ENCODE results near the gene PADI4.

Gene PADI4

DNA sequence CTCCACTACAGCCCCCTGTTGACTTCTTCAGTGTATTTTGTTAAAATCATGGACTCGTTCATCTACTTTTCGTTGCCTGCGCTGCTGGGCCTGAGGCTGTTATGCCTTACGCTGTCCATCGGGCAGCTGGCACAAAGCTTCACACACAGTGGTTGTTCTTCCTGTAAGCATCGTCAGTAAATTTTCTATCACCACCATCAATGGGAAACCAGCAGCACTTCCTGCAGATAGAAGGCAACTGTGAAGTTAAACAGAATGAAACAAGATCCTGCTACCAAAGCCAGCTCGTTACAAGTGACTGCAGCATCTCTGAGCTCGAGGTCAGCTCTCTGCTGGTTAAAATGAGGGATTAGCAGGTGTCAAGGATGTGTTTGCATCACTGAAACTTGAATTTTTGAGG, 42.1 kb downstream of the PADI4 start:
- Histone ChIP-seq H3K4me1 (ENCODE audit: control insufficient read depth in 1 of 2, insufficient read depth in 1 of 2, low read depth in 1 of 2, low read length in 1 of 2) (no peaks in the 10 kb centered on the region), H3K9me3 (no peaks in the 10 kb centered on the region), H3K27me3 (no peaks in the 10 kb centered on the region), H3K27ac (no peak overlapping the region), H3K4me3 (ENCODE audit: low read depth in 1 of 2, low read length in 1 of 2) (no peak overlapping the region), H3K36me3 (peaks cover 87% of the 10 kb centered on the region)
- TF ChIP-seq, protein P1, sequence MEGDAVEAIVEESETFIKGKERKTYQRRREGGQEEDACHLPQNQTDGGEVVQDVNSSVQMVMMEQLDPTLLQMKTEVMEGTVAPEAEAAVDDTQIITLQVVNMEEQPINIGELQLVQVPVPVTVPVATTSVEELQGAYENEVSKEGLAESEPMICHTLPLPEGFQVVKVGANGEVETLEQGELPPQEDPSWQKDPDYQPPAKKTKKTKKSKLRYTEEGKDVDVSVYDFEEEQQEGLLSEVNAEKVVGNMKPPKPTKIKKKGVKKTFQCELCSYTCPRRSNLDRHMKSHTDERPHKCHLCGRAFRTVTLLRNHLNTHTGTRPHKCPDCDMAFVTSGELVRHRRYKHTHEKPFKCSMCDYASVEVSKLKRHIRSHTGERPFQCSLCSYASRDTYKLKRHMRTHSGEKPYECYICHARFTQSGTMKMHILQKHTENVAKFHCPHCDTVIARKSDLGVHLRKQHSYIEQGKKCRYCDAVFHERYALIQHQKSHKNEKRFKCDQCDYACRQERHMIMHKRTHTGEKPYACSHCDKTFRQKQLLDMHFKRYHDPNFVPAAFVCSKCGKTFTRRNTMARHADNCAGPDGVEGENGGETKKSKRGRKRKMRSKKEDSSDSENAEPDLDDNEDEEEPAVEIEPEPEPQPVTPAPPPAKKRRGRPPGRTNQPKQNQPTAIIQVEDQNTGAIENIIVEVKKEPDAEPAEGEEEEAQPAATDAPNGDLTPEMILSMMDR (IDR thresholded peaks at IDR 0.05) = no peak

DNA sequence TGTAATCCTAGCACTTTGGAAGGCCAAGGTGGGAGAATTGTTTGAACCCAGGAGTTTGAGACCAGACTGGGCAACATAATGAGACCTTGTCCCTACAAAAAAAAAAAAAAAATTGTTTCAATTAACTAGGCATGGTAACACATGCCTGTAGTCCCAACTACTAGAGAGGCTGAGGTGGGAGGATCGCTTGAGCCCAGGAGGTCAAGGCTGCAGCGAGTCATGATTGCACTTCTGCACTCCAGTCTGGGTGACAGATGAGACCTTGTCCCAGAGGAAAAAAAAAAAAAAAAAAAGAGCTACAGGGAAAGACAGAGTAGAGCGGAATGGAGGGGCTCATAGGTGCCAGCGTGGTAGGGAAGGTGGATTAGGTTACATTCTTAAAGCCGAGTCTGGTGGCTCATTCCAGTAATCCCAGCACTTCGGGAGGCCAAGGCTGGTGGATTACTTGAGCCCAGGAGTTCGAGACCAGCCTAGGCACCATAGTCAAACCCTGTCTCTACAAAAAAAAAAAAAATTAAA, 43.0 kb downstream of the PADI4 start:
- H3K27ac ChIP-seq = no peak overlapping the region
- peaks cover 87% of the 10 kb centered on the region for H3K36me3 ChIP-seq
- H3K9me3 ChIP-seq = peaks cover 2% of the 10 kb centered on the region
- no peaks in the 10 kb centered on the region for H3K27me3 ChIP-seq
- no peaks in the 10 kb centered on the region for H3K4me1 ChIP-seq (ENCODE audit: control insufficient read depth in 1 of 2, insufficient read depth in 1 of 2, low read depth in 1 of 2, low read length in 1 of 2)
- TF ChIP-seq, protein P1 (IDR thresholded peaks at IDR 0.05) = no peak
- no peak overlapping the region for H3K4me3 ChIP-seq (ENCODE audit: low read depth in 1 of 2, low read length in 1 of 2)

DNA sequence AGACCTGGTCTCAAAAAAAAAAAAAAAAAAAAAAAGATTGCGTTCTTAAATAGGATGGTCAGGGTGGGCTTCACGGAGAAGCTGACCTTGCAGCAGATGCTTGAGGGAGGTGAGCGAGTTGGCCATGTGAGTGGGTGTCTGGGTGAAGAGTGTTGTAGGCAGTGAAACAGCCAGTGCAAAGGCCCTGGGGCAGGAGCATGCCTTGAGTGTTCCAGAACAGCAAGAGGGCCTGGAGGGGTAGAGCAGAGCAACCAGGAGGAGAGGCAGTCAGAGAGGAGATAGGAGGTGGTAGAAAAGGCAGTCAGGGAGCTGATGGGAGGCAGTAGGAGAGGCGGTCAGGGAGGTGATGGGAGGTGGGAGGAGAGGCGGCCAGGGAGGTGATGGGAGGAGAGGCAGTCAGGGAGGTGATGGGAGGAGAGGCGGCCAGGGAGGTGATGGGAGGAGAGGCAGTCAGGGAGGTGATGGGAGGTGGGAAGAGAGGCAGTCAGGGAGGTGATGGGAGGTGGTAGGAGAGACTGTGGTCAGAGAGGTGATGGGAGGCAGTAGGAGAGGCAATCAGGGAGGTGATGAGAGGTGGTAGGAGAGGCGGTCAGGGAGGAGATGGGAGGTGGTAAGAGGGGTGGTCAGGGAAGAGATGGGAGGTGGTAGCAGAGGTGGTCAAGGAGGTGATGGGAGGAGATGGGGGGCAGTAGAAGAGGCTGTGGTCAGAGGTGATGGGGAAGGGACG, 43.8 kb downstream of the PADI4 start:
- no peaks in the 10 kb centered on the region for H3K4me1 ChIP-seq (ENCODE audit: control insufficient read depth in 1 of 2, insufficient read depth in 1 of 2, low read depth in 1 of 2, low read length in 1 of 2)
- no peaks in the 10 kb centered on the region for H3K27me3 ChIP-seq
- H3K36me3 ChIP-seq = peaks cover 87% of the 10 kb centered on the region
- H3K4me3 ChIP-seq (ENCODE audit: low read depth in 1 of 2, low read length in 1 of 2) = no peak overlapping the region
- peaks cover 8% of the 10 kb centered on the region for H3K9me3 ChIP-seq
- TF ChIP-seq, protein P1 (IDR thresholded peaks at IDR 0.05) = no peak
- H3K27ac ChIP-seq = peak overlapping the region; percentile 66

DNA sequence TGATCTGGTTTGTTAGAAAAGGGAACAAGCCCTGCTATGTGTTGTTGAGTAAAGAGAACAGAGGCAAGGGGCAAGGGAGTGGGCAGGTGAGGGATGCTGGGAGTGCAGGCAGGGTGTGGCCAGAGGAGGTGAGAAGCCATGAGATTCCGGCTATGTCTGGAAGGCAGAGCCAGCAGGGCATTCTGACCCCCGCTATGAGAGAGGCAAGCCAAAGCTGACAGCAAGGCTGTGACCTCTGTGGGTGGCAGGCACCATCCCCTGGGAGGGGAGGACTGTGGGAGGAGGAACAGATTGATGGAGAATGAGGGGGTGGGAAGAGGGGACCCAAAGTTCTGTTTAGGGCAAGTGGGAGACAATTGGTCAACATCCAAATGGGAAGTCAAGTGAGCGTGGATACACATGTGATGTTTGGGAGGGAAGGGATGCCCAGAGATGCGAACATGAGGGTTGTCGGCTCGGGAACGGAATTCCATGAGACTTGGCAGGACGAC, 44.5 kb downstream of the PADI4 start:
- Histone ChIP-seq H3K27me3 (no peaks in the 10 kb centered on the region), H3K27ac (peak overlapping the region; percentile 66), H3K4me1 (ENCODE audit: control insufficient read depth in 1 of 2, insufficient read depth in 1 of 2, low read depth in 1 of 2, low read length in 1 of 2) (no peaks in the 10 kb centered on the region), H3K36me3 (peaks cover 87% of the 10 kb centered on the region), H3K9me3 (peaks cover 8% of the 10 kb centered on the region), H3K4me3 (ENCODE audit: low read depth in 1 of 2, low read length in 1 of 2) (no peak overlapping the region)
- TF ChIP-seq, protein P1 (IDR thresholded peaks at IDR 0.05) = no peak

DNA sequence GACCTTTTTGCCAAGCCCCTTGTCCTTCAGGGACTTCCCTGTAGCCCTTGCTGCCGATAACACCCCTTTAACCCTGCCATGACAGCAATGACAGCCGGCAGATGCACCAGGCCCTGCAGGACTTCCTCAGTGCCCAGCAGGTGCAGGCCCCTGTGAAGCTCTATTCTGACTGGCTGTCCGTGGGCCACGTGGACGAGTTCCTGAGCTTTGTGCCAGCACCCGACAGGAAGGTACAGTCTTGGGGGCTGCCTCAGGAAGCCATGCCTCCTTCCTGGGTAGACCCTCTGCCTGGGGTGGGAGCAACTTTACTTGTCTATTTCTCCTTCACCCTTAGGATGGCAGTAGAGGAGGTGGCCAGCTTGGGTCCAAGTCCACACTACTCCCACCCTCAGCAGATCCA, 47.9 kb downstream of the PADI4 start:
- Histone ChIP-seq H3K36me3 (peaks cover 96% of the 10 kb centered on the region), H3K27ac (peak overlapping the region; percentile 67), H3K4me3 (ENCODE audit: low read depth in 1 of 2, low read length in 1 of 2) (no peak overlapping the region), H3K4me1 (ENCODE audit: control insufficient read depth in 1 of 2, insufficient read depth in 1 of 2, low read depth in 1 of 2, low read length in 1 of 2) (no peaks in the 10 kb centered on the region), H3K9me3 (peaks cover 8% of the 10 kb centered on the region), H3K27me3 (no peaks in the 10 kb centered on the region)
- TF ChIP-seq, protein P1 (IDR thresholded peaks at IDR 0.05) = no peak
